B cell (primary cell): Measurements from ENCODE around the gene MYH11.

Experiments used
- EZH2 ChIP-seq: IDR thresholded peaks from 2 replicates; pipeline ENCODE4 v1.6.1; 2012; ENCODE audit warnings: borderline replicate concordance, low read depth, mild to moderate bottlenecking, moderate library complexity, low read length; ENCODE audit not compliant: insufficient read depth, poor library complexity, severe bottlenecking
- TF ChIP-seq, protein P1 (sequence below): fragments of 200-600 bp; IDR thresholded peaks from one replicate; pipeline ENCODE4 v1.8.0; 2022; ENCODE audit warnings: antibody characterized with exemption, mild to moderate bottlenecking

DNA sequence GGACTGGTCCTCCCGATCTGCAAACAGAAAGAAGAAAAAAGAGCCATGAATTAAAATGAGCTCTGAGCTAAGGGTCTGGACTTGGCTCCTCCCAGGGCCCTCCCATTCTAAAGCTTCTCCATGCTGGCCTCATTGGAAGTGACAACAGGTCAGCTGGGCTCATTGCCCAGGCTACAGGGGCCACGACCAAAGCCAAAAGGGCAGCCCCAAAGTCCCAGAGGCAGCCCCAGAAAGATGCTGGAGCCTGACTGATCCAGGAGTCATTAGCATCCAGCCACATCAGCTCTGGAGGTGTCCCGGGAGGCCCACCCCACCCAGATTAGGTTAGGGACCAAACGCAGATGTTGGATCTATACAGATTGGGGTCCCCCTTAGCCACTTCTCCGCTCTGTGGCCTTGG lies 58.2 kb downstream of the MYH11 start:
- no peak for TF ChIP-seq EZH2
- TF ChIP-seq, protein P1, sequence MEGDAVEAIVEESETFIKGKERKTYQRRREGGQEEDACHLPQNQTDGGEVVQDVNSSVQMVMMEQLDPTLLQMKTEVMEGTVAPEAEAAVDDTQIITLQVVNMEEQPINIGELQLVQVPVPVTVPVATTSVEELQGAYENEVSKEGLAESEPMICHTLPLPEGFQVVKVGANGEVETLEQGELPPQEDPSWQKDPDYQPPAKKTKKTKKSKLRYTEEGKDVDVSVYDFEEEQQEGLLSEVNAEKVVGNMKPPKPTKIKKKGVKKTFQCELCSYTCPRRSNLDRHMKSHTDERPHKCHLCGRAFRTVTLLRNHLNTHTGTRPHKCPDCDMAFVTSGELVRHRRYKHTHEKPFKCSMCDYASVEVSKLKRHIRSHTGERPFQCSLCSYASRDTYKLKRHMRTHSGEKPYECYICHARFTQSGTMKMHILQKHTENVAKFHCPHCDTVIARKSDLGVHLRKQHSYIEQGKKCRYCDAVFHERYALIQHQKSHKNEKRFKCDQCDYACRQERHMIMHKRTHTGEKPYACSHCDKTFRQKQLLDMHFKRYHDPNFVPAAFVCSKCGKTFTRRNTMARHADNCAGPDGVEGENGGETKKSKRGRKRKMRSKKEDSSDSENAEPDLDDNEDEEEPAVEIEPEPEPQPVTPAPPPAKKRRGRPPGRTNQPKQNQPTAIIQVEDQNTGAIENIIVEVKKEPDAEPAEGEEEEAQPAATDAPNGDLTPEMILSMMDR: no peak
